B cell (primary cell): ENCODE measurements around the gene IBSP. TPM values are rescaled to one million over a fixed set of nuclear protein-coding genes. Genes with fewer than 3 reads are reported as not detected.

ENCODE experiments used
- ATAC-seq: fragments of 200-7000 bp; cut with Tn5 transposase; one replicate; pipeline ENCODE4 v1.10.0; 2021; ENCODE audit warnings: low read depth, mild to moderate bottlenecking, moderate number of reproducible peaks, moderate library complexity
- CTCF ChIA-PET: fragments of 350-600 bp; sonication (Branson Sonifier 250); formaldehyde crosslinking; loops from one replicate; lab custom pipeline; 2021; ENCODE audit warnings: antibody characterized with exemption, inconsistent platforms; lab: Charles Lee
- POLR2A ChIA-PET: fragments of 350-600 bp; sonication (Branson Sonifier 250); formaldehyde crosslinking; loops from one replicate; lab custom pipeline; 2021; ENCODE audit warnings: antibody characterized with exemption; lab: Charles Lee
- DNase-seq: peaks from one replicate; pipeline ENCODE4 v3.0.0; 2013
- H2AFZ ChIP-seq: 2 replicates; pipeline ENCODE4 v1.6.1; 2012; ENCODE audit warnings: mild to moderate bottlenecking, low read depth, low read length; ENCODE audit not compliant: insufficient read depth, poor library complexity, severe bottlenecking
- H3K27ac ChIP-seq, 2 donors: 1 replicate in 1 of 2; 2 replicates in 1 of 2; pipeline ENCODE4 v1.5.1; 2012 to 2013; ENCODE audit warnings: low read length in 2 of 2, mild to moderate bottlenecking in 2 of 2, moderate library complexity in 1 of 2
- H3K27me3 ChIP-seq, 4 experiments: fragments of 200-600 bp in 1 of 4; sonication (generic) in 1 of 4; replicated peaks in 1 of 4; 1 replicate in 2 of 4; 2 replicates in 2 of 4; pipeline versions ENCODE4 v1.6.1 to v1.7.0; 2013 to 2016; ENCODE audit warnings: low read length in 3 of 4, mild to moderate bottlenecking in 2 of 4, mixed read lengths in 1 of 4, moderate library complexity in 1 of 4; ENCODE audit not compliant: insufficient read depth in 4 of 4, control insufficient read depth in 3 of 4; ENCODE audit errors: control extremely low read depth in 1 of 4
- H3K36me3 ChIP-seq, 2 experiments: replicated peaks in 1 of 2; 1 replicate in 1 of 2; 2 replicates in 1 of 2; pipeline versions ENCODE4 v1.6.1 to v1.7.1; 2013; ENCODE audit warnings: low read length in 1 of 2; ENCODE audit not compliant: insufficient read depth in 2 of 2, control insufficient read depth in 1 of 2; ENCODE audit errors: control extremely low read depth in 1 of 2, extremely low read depth in 1 of 2
- H3K4me1 ChIP-seq, 2 donors: fragments of 200-600 bp in 1 of 2; sonication (generic) in 1 of 2; 1 replicate in 1 of 2; 2 replicates in 1 of 2; pipeline versions ENCODE4 v1.5.1 to v1.6.1; 2013 to 2017; ENCODE audit warnings: low read length in 2 of 2; ENCODE audit not compliant: control insufficient read depth in 2 of 2, insufficient read depth in 2 of 2
- H3K4me2 ChIP-seq: replicated peaks from 2 replicates; pipeline ENCODE3; 2012; ENCODE audit warnings: mild to moderate bottlenecking, low read depth, low read length; ENCODE audit not compliant: poor library complexity, severe bottlenecking
- H3K4me3 ChIP-seq, 5 experiments: fragments of 200-600 bp in 1 of 5; sonication (generic) in 1 of 5; 1 replicate in 3 of 5; 2 replicates in 2 of 5; pipeline versions ENCODE4 v1.5.1 to v1.7.0; 2011 to 2016; ENCODE audit warnings: low read length in 4 of 5, mild to moderate bottlenecking in 4 of 5, low read depth in 2 of 5, control low read depth in 1 of 5, moderate library complexity in 1 of 5; ENCODE audit not compliant: insufficient read depth in 1 of 5; ENCODE audit errors: control extremely low read depth in 1 of 5, extremely low read depth in 1 of 5
- H3K79me2 ChIP-seq: fragments of 200-600 bp; sonication (generic); one replicate; pipeline ENCODE4 v1.6.0; 2016; ENCODE audit warnings: low read length; ENCODE audit not compliant: control insufficient read depth, insufficient read depth
- H3K9ac ChIP-seq: fragments of 200-600 bp; sonication (generic); 2 replicates; pipeline ENCODE4 v1.6.1; 2017; ENCODE audit warnings: mild to moderate bottlenecking, low read length, moderate library complexity
- H3K9me3 ChIP-seq, 3 donors: one replicate each; pipeline versions ENCODE4 v1.6.1 to v1.7.1; 2013; ENCODE audit warnings: low read length in 2 of 3; ENCODE audit not compliant: control insufficient read depth in 2 of 3, insufficient read depth in 1 of 3; ENCODE audit errors: control extremely low read depth in 1 of 3
- H4K20me1 ChIP-seq: 2 replicates; pipeline ENCODE4 v1.6.0; 2012; ENCODE audit warnings: mild to moderate bottlenecking, low read length; ENCODE audit not compliant: insufficient read depth, control insufficient read depth, poor library complexity, severe bottlenecking
- H3K27ac Mint-ChIP-seq: one replicate; pipeline ENCODE4 v1.8.0; 2021; ENCODE audit warnings: mixed read lengths
- H3K27me3 Mint-ChIP-seq: one replicate; pipeline ENCODE4 v1.8.0; 2021; ENCODE audit warnings: mixed read lengths
- H3K4me1 Mint-ChIP-seq: one replicate; pipeline ENCODE4 v1.8.0; 2021; ENCODE audit warnings: mixed read lengths
- H3K4me3 Mint-ChIP-seq: one replicate; pipeline ENCODE4 v1.8.0; 2021; ENCODE audit warnings: mixed read lengths
- H3K9me3 Mint-ChIP-seq: one replicate; pipeline ENCODE4 v1.8.0; 2022; ENCODE audit warnings: mixed read lengths; ENCODE audit not compliant: insufficient read depth
- CTCF ChIP-seq: fragments of 200-600 bp; IDR thresholded peaks from one replicate; pipeline ENCODE4 v1.8.0; 2022; ENCODE audit warnings: antibody characterized with exemption, mild to moderate bottlenecking
- EZH2 ChIP-seq: IDR thresholded peaks from 2 replicates; pipeline ENCODE4 v1.6.1; 2012; ENCODE audit warnings: borderline replicate concordance, low read depth, mild to moderate bottlenecking, moderate library complexity, low read length; ENCODE audit not compliant: insufficient read depth, poor library complexity, severe bottlenecking
- WGBS: methylation state at CpG from one replicate; pipeline ENCODE4 v1.1.5; 2013; ENCODE audit warnings: missing lambda C conversion rate; ENCODE audit not compliant: insufficient coverage; 5-methylcytosine and 5-hydroxymethylcytosine counted together
- intact Hi-C: fragments of 100-400 bp; cut with micrococcal nuclease; formaldehyde crosslinking; loops from one replicate; pipeline ENCODE4 v1.10.0; 2022
- polyA plus RNA-seq: library from polyadenylated mRNA; depleted of rRNA; stranded (reverse); fragments of >200 nt; gene quantifications from 2 replicates; pipeline ENCODE4 v1.2.3, GENCODE V29; 2012
- total RNA-seq, 2 donors: library from RNA; stranded (reverse); fragments of 120-200 nt in 1 of 2; gene quantifications; 1 replicate in 1 of 2; 2 replicates in 1 of 2; pipeline versions ENCODE4 v1.2.3 to v1.2.4, GENCODE V29; 2013 to 2022

Gene IBSP
- total and polyA plus RNA-seq, 2 donors (not counting 1 experiment from before 2014, with no cell fraction given): not detected

- H3K4me2 ChIP-seq: no peak overlapping the region
- H3K36me3 ChIP-seq: no peaks in the 10 kb centered on the region
- DNase-seq (no peak), ATAC-seq (no peak)
- no peak overlapping the region for H3K9ac ChIP-seq
- ChIA-PET POLR2A (no interaction called here), CTCF (no interaction called here)
- H3K4me1 ChIP-seq: no peaks in the 10 kb centered on the region
- no peaks in the 10 kb centered on the region for H3K9me3 ChIP-seq
- no CpG with 5 or more reads among the region's 1 CpG for WGBS
- no peak overlapping the region for H3K27ac ChIP-seq
- intact Hi-C loops: no loop called here
- no peak overlapping the region for H2AFZ ChIP-seq
- no peak overlapping the region for H3K4me3 ChIP-seq
- Mint-ChIP-seq H3K27me3 (peaks cover 23% of the 10 kb centered on the region), H3K9me3 (no peaks in the 10 kb centered on the region), H3K4me3 (no peak overlapping the region), H3K4me1 (no peaks in the 10 kb centered on the region), H3K27ac (no peak overlapping the region)
- TF ChIP-seq CTCF (no peak), EZH2 (no peak)
- H3K79me2 ChIP-seq: no peaks in the 10 kb centered on the region
- peaks cover 0 to 3% (median 0%) of the 10 kb centered on the region in 4 experiments for H3K27me3 ChIP-seq
- no peaks in the 10 kb centered on the region for H4K20me1 ChIP-seq
These were observed 25.0 kb downstream of the IBSP start for GRCh38 chr4:87824352-87824751.

GRCh38 chr4:87832669-87833068 lies 33.3 kb downstream of the IBSP start, which contains the start of gene MEPE:
Gene MEPE, plus strand, starts transcription at chr4:87832969. Its CDS starts 1,746 bp downstream, at chr4:87834715.
- Mint-ChIP-seq H3K4me3 (no peak within 1 kb of the TSS), H3K27me3 (peaks cover 12% of the 10 kb centered on the region), H3K9me3 (no peaks in the 10 kb centered on the region), H3K4me1 (no peaks in the 10 kb centered on the region), H3K27ac (no peak within 1 kb of the TSS)
- no peak for DNase-seq
- no CpG with 5 or more reads among the region's 2 CpGs for WGBS
- H3K79me2 ChIP-seq: no peaks in the 10 kb centered on the region
- no peak within 1 kb of the TSS for H2AFZ ChIP-seq
- CTCF ChIA-PET: interaction anchor here (1.1 kb wide), 1 partner anchor 16 kb away, joined by 3 read pairs; no protein-coding TSS in a partner anchor
- H3K9ac ChIP-seq: no peak within 1 kb of the TSS
- H3K9me3 ChIP-seq: no peaks in the 10 kb centered on the region
- H3K4me1 ChIP-seq: no peaks in the 10 kb centered on the region
- H3K4me2 ChIP-seq: no peak within 1 kb of the TSS
- H3K36me3 ChIP-seq: no peaks in the 10 kb centered on the region
- no peak within 1 kb of the TSS for H3K27ac ChIP-seq
- H3K4me3 ChIP-seq: no peak within 1 kb of the TSS
- no peak for ATAC-seq
- POLR2A ChIA-PET: no interaction called here
- no peaks in the 10 kb centered on the region for H4K20me1 ChIP-seq
- TF ChIP-seq CTCF (no peak), EZH2 (no peak)
- intact Hi-C loops: loop anchor here (10.0 kb wide), 1 partner anchor 158 kb away; no protein-coding TSS in a partner anchor
- no peaks in the 10 kb centered on the region for H3K27me3 ChIP-seq
